Hematopoietic multipotent progenitor cell treated with erythropoietin and hydrocortisone succinate and interleukin-3 and kit ligand, for 8 days (in vitro differentiated cells): ENCODE measurements around the gene SCN2A.
"Not testable (repeated sequence)": the region's sequence is repeated elsewhere in the genome, so short reads cannot be mapped to it uniquely, and the experiment has no call there.

Experiments used
- DNase-seq: peaks from one replicate; pipeline ENCODE4 v3.0.0-alpha.2; 2015

SCN2A gene

DNA sequence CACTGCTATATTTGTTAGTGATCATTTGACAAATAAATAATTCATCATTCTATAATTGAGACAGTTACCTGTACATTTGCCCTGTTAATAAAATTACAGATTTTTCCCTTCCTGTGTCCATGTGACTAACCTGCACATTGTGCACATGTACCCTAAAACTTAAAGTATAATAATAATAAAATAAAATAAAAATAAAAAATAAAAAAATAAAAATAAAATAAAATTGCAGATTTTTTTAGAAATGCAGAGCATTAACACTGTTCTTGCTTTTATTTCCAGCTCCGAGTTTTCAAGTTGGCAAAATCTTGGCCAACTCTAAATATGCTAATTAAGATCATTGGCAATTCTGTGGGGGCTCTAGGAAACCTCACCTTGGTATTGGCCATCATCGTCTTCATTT, 105.1 kb downstream of the SCN2A start:
- not testable (repeated sequence) for DNase-seq

- DNase-seq = no peak
Measured at GRCh38 chr2:165348441-165348840, 109.2 kb downstream of the SCN2A start.

DNA sequence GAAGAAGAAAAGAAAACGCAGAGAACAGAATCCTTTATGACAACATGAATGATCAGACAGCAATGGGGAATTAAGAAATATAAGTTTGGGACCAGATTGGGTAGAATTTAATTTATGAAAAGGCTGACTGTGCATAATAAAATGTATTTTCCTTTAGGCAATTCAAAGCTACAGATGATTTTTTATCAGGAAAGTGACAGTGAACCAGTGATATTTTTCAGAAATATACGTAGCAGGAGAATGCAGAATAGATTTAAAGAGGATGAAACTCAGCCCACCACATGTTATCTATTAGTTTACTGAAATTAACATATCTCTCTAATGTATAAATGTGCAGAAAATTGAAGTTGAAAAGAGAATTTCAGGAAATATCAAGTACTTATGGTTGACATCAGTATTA, 110.0 kb downstream of the SCN2A start:
- no peak for DNase-seq

DNA sequence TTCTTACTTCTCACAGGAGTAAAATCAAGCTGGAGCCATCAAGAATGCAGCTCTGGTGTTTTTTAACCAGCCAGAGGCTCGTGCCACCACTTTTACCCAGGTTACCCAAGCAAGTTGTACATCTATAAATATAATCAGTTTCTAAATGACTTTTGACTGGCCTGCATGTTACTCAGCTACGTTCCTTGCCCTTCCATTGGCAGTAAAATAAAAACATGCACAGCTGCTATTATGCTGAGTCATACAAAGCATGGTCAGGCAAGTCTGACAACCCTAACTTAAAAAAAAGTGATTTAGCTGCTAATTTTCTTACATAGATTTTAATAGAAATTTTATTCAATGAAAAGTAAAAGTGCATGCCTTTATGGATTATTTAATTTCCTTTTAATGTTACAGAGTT, 118.5 kb downstream of the SCN2A start:
- no peak for DNase-seq

DNA sequence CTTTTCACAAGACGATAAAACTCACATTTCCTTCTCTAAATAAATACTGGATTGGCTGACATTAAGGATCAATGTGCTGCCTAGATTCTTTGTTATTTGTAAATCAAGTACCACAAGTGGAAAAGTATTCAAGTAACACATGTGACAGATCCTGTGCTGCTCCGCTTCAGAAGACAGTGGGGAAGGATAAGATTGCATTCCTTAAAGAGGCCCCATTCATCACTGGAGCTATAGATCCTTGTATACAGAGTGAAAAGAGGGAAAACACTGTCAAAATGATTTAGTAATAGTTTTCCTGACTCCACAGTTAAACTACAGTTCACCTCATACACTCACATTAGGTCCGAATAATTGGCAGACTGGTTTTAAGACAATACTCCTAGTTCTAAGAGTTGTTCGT, 122.3 kb downstream of the SCN2A start:
- DNase-seq = no peak

GRCh38 chr2:165369131-165369897, 130.1 kb downstream of the SCN2A start:
- no peak for DNase-seq

GRCh38 chr2:165369898-165370296, 130.7 kb downstream of the SCN2A start:
- DNase-seq = no peak

GRCh38 chr2:165371356-165371755, 132.1 kb downstream of the SCN2A start:
- no peak for DNase-seq

- DNase-seq = no peak
Measured at GRCh38 chr2:165373278-165374010, 134.2 kb downstream of the SCN2A start.

- no peak for DNase-seq
Measured at GRCh38 chr2:165376571-165376975, 137.4 kb downstream of the SCN2A start.

DNA sequence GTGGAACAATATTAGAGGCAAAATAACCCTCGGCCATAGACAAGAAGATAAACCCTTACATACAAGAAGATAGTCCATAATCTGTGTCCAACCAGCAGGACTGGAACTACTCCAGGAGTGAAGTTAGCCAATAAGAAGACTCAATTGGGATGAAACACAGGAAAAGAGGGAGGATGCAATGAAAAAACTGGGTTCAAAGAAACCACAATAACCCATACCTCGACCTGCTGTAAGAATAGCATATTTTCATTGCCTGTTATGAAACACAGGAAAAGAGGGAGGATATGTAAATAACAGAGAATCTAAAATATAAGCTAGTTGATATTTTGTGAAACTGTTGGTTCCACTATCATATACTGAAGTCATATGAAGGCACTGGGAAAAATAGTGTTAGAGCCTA, 143.1 kb downstream of the SCN2A start:
- no peak for DNase-seq

DNA sequence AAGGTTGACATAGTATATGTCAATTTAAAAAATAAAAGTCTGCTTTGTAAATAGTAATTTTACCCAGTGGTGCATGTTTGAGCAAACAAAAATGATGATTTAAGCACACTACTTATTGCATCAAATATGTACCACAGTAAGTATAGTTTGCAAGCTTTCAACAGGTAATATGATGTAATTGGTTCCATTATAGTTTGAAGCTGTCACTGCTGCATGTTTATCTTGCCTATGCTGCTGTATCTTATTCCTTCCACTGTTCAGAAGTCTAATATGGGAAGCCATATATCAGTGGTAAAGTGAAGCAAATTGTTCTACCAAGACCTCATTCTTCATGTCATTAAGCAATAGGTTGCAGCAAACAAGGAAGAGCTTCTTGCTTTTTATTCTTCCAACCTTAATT, 151.7 kb downstream of the SCN2A start:
- DNase-seq = no peak

GRCh38 chr2:165391791-165392190, 152.6 kb downstream of the SCN2A start:
- DNase-seq = no peak

GRCh38 chr2:165398603-165399002, 159.4 kb downstream of the SCN2A start:
- not testable (repeated sequence) for DNase-seq

GRCh38 chr2:165401285-165401852, 162.2 kb downstream of the SCN2A start:
- peak; percentile 69 for DNase-seq

DNA sequence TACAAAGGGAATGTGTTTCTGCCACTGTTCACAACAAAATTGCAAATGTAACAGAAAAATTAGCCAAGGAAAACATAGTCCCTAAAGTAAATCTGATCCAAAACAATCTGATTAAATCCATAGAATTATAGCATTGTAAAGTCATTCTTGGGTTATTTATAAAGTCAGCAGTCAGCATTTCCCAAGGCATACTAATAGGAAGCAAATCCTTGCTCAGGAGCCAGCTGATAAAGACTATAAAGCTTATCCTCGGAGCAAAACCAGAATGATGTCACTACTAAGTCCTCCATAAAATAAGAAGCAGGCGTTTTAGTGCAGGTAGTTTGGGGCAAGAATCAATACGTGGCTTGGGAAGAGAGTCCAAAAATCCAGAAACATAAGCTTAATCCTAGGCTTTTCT, 162.9 kb downstream of the SCN2A start:
- no peak for DNase-seq

GRCh38 chr2:165406173-165406572, 167.0 kb downstream of the SCN2A start:
- DNase-seq = no peak

DNA sequence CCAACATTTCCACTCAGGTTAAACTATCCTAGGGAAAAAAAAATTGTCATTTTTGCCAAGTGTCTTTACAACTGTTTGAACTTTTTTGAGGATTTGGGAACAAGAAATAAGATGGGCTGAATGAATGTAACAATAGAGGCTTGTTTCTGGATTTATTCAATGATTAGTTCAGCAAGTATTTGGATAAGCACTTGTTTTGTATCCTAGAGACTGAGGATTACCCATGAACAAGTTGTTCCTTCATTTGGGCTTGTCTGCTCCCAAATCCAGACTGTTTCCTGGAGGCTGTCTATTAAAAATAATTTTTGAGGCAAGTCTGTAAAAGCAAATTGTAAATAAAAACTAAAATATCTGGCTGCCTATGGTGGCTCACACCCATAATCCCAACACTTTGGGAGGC, 168.3 kb downstream of the SCN2A start:
- DNase-seq = no peak

- no peak for DNase-seq
Measured at GRCh38 chr2:165408186-165408585, 169.0 kb downstream of the SCN2A start.

DNA sequence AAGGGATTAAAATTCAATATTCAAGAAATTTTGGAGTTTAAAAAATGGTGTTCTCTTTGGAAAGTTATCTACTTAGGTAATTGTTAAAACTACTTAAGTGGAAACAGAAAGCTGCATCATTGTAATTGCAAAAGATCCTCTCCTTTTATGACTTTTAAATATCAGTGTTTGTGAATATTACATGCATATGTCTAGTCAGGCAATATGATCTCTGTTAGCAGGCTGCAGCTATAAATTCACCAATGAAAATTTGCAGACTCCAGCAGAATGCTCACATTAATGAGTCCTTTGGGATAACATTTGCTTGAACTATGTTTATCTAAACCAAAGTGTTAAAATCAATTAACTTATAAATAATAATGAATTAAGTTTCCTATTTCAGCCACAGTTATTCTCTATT, 171.1 kb downstream of the SCN2A start:
- no peak for DNase-seq

DNA sequence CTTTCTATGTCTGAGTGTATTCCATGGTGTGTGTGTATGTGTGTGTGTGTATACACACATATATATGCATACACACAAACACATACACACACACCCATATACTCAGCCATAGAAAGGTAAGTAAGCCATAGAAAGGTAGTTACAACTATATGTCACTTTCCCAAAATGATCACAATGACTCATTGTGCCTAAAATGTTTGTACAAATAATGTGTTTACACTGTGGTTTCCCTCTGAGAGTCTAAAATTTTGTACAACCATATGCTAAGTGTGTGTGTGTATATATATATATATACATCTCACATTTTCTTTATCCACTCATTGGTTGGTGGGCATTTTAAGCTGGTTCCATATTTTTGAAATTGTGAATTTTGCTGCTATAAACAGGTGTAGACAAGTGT, 175.0 kb downstream of the SCN2A start:
- DNase-seq = no peak

- DNase-seq = no peak
Measured at GRCh38 chr2:165417009-165417408, 177.8 kb downstream of the SCN2A start.

DNA sequence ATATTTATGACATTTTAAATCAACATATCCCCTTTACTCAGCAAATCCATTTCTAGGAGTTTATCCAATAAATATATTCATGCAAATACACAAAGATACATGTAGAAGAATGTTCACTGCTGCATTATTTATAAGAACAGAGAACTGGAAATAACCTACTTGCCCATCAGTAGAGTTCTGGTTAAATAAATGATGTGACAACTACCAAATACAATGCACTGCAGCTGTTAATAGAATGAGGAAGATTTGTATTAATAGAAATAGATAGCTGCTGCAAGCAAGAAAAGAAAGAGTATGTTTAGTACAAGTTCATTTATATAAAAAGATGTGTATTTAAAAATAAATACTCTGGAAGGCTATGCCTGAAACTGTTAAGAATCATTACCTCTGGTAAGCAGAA, 181.0 kb downstream of the SCN2A start:
- no peak for DNase-seq

DNA sequence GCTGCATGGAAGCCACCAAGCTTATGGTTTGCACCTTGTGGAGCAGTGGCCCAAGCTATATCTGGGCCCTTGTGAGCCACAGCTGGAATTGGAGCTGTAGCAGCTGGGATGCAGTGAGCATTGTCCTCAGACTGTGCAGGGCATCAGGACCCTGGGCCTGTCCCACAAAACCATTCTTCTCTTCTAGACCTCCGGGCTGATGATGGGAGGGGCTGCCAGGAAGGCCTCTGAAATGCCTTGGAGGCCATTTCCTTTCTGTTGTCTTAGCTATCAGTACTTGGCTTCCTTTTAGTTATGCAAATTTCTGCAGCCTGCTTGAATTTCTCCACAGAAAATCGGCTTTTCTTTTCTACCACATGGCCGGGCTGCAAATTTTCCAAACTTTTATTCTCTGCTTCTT, 183.9 kb downstream of the SCN2A start:
- DNase-seq = no peak
